Measurements from ENCODE around the gene C14orf119.

The C14orf119 gene

DNA sequence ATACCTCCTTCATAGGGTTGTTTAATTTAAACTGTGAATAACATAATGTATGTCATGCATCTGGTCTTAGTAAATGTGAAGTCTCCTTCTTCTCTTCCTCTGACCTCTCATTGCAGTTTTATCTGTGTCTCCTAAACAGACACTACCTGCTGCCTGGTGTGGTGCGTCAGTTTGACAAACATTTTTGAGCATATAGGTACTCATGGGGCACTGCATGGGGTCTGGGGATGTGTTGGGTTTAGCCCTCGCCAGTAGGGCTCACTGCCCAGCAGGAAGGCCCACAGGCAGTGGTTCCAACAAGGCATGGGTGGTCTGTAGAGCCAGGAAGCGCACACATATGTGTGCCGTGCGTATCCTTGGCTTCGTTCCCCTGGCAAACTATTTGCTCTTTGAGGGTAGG, 26.8 kb downstream of the C14orf119 start:
- Histone ChIP-seq H3K9me3 (ENCODE audit: control insufficient read depth, low read length) (no peaks in the 10 kb centered on the region), H3K4me3 (ENCODE audit: extremely low read depth, insufficient read depth, low read length, poor library complexity, severe bottlenecking) (no peak overlapping the region), H3K36me3 (ENCODE audit: control insufficient read depth, insufficient read depth, low read length) (no peaks in the 10 kb centered on the region), H3K4me1 (ENCODE audit: control insufficient read depth, insufficient read depth, low read length, poor library complexity, severe bottlenecking) (peaks cover 22% of the 10 kb centered on the region), H3K27ac (ENCODE audit: low read depth, low read length, severe bottlenecking) (peak overlapping the region; percentile 89)
- 92 to 98% methylated on average over 5 to 6 of the region's 6 CpGs for WGBS, 2 experiments (ENCODE audit: insufficient coverage in 2 of 2)

DNA sequence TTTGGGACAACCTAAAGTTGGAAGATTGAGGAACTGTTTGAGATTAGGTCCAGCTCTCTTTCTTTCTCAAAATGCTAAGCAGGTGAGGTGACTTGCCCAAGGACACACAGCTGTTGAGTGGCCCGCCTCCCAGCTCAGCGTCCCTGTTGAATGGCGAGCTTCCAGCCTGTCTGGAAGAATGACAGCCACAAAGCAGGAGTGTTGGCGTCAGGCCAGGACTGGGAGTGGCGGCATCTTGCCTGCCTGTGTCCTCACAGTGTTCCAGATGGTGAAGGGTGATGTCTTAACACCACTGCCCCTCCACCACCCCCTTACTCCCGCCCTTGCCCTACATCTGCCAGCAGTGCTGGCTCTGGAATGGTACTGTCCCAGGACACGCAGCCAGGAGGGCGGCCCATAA, 28.1 kb downstream of the C14orf119 start:
- no peaks in the 10 kb centered on the region for H3K9me3 ChIP-seq (ENCODE audit: control insufficient read depth, low read length)
- H3K27ac ChIP-seq (ENCODE audit: low read depth, low read length, severe bottlenecking), result no peak overlapping the region
- H3K4me1 ChIP-seq (ENCODE audit: control insufficient read depth, insufficient read depth, low read length, poor library complexity, severe bottlenecking), result peaks cover 22% of the 10 kb centered on the region
- 86 to 90% methylated on average over 5 to 7 of the region's 8 CpGs for WGBS, 2 experiments (ENCODE audit: insufficient coverage in 2 of 2)
- peaks cover 3% of the 10 kb centered on the region for H3K36me3 ChIP-seq (ENCODE audit: control insufficient read depth, insufficient read depth, low read length)
- no peak overlapping the region for H3K4me3 ChIP-seq (ENCODE audit: extremely low read depth, insufficient read depth, low read length, poor library complexity, severe bottlenecking)

DNA sequence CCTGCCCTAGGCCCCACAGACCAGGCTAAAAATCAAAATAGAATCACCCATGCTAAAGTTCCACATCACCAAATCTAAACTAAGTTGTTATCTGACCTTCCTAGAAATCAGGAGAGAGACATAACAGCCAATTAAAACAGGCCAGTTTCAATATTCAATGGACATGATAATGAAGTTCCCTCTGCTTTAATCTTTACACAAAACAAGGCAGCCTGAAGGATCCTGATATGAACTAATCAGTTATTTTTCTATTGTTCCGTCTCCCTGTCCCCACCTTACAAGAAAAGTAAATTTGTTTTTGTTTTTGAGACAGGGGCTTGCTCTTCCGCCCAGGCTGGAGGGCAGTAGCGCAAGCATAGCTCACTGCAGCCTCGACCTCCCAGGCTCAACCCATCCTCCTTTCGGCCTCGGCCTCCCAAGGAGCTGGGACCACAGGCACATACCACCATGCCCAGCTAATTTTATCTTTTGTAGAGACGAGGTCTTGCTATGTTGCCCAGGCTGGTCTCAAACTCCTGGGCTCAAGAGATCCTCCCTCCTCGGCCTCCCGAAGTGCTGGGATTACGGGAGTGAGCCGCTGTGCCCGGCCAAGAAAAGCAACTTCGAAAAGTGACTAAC, 29.1 kb downstream of the C14orf119 start:
- peaks cover 22% of the 10 kb centered on the region for H3K4me1 ChIP-seq (ENCODE audit: control insufficient read depth, insufficient read depth, low read length, poor library complexity, severe bottlenecking)
- no peaks in the 10 kb centered on the region for H3K9me3 ChIP-seq (ENCODE audit: control insufficient read depth, low read length)
- H3K36me3 ChIP-seq (ENCODE audit: control insufficient read depth, insufficient read depth, low read length), result peaks cover 3% of the 10 kb centered on the region
- no peak overlapping the region for H3K4me3 ChIP-seq (ENCODE audit: extremely low read depth, insufficient read depth, low read length, poor library complexity, severe bottlenecking)
- no peak overlapping the region for H3K27ac ChIP-seq (ENCODE audit: low read depth, low read length, severe bottlenecking)
- WGBS, 2 experiments (ENCODE audit: insufficient coverage in 2 of 2), result 93 to 94% methylated on average over 9 to 12 of the region's 13 CpGs

DNA sequence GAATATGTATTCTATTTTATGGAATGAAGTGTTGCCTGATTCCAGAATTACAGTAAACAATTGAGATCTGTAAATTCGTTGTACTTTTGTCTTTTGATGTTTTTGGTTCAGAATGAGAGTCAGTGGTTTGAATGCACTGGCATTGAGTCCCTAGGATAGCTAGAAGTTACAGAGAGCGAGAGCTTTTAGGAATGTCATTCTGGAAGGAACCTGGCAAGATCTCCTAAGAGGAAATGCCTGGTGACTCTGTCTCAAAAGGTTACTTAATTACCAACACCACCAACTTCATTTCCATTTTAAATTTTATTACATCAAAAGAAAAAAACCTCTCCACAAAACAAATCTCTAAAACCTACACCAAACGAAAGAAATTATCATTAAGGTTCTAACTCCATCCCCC, 29.7 kb downstream of the C14orf119 start:
- Histone ChIP-seq H3K9me3 (ENCODE audit: control insufficient read depth, low read length) (no peaks in the 10 kb centered on the region), H3K27ac (ENCODE audit: low read depth, low read length, severe bottlenecking) (no peak overlapping the region), H3K4me1 (ENCODE audit: control insufficient read depth, insufficient read depth, low read length, poor library complexity, severe bottlenecking) (peaks cover 19% of the 10 kb centered on the region), H3K4me3 (ENCODE audit: extremely low read depth, insufficient read depth, low read length, poor library complexity, severe bottlenecking) (no peak overlapping the region), H3K36me3 (ENCODE audit: control insufficient read depth, insufficient read depth, low read length) (peaks cover 3% of the 10 kb centered on the region)
- WGBS, 2 experiments (ENCODE audit: insufficient coverage in 2 of 2), result 64 to 85% methylated on average over 1 to 3 of the region's 3 CpGs

DNA sequence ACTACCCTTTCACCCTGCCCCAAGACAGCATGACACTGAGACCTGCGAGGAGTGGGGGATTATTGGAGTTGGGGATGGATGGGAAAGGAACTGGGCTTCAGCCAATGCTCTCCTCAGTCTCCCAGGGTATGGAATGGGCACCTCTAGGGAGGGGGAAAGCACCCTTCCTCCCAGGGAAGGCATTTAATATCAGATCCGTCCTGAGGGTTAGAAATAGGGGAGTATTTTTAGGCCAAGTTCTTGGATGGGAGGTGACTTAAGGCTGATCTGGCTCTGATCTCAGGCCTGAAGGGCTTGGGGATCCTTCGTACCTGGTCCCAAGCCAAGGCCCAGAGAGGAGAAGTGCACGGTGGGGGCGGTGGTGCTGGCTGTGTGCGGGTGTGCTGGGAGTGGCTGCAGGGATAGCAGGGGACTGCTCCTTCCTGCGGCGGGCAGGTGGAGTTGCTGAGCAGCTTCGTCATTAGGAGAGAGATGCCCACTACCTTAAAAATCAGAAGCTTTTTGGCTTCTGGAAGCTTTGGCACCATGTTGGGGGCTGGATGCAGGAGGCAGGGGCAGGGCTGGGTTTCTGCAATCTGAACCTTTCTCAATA, 30.7 kb downstream of the C14orf119 start:
- H3K36me3 ChIP-seq (ENCODE audit: control insufficient read depth, insufficient read depth, low read length), result peaks cover 3% of the 10 kb centered on the region
- H3K4me1 ChIP-seq (ENCODE audit: control insufficient read depth, insufficient read depth, low read length, poor library complexity, severe bottlenecking), result peaks cover 12% of the 10 kb centered on the region
- 95% methylated on average over 3 to 6 of the region's 9 CpGs for WGBS, 2 experiments (ENCODE audit: insufficient coverage in 2 of 2)
- H3K4me3 ChIP-seq (ENCODE audit: extremely low read depth, insufficient read depth, low read length, poor library complexity, severe bottlenecking), result no peak overlapping the region
- no peak overlapping the region for H3K27ac ChIP-seq (ENCODE audit: low read depth, low read length, severe bottlenecking)
- no peaks in the 10 kb centered on the region for H3K9me3 ChIP-seq (ENCODE audit: control insufficient read depth, low read length)

DNA sequence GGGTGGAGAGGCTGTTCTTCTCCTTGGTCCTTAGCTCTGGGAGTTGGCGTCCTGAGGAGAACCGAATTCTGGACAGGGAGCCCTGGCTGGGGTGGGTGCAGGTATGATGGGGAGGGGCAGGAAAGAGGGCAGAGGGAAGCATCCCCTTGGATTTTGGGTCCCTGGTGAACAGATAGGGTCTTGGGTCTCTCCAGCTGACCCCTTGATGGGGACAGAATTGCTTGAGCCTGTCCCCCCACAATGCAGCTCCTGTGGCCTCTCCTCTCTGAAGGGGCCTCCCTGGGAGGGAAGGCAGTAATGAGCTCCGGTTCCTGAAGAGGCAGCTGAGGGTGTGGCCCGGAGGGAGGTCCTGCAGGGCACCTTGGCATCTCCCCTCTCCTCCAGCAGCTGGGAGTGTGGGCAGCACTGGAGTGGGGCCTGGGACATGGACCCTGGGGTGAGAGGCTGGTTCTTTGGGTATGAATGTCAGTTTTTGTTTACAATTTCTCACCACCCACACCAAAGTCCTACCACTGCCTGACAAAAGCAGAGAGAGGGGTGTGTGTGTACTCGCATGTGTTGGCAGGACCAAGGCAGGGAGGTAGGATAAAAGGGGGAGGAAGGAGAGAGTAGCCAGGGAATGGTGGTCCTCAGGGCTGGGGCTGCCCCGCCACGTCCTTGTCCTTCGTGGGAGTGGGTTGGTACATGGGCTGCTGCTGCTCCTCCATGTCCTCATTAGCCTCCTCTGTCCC, 31.4 kb downstream of the C14orf119 start:
- peaks cover 5% of the 10 kb centered on the region for H3K4me1 ChIP-seq (ENCODE audit: control insufficient read depth, insufficient read depth, low read length, poor library complexity, severe bottlenecking)
- peaks cover 3% of the 10 kb centered on the region for H3K36me3 ChIP-seq (ENCODE audit: control insufficient read depth, insufficient read depth, low read length)
- WGBS, 2 experiments (ENCODE audit: insufficient coverage in 2 of 2), result 95 to 100% methylated on average over 2 to 3 of the region's 8 CpGs
- no peak overlapping the region for H3K4me3 ChIP-seq (ENCODE audit: extremely low read depth, insufficient read depth, low read length, poor library complexity, severe bottlenecking)
- no peak overlapping the region for H3K27ac ChIP-seq (ENCODE audit: low read depth, low read length, severe bottlenecking)
- no peaks in the 10 kb centered on the region for H3K9me3 ChIP-seq (ENCODE audit: control insufficient read depth, low read length)

DNA sequence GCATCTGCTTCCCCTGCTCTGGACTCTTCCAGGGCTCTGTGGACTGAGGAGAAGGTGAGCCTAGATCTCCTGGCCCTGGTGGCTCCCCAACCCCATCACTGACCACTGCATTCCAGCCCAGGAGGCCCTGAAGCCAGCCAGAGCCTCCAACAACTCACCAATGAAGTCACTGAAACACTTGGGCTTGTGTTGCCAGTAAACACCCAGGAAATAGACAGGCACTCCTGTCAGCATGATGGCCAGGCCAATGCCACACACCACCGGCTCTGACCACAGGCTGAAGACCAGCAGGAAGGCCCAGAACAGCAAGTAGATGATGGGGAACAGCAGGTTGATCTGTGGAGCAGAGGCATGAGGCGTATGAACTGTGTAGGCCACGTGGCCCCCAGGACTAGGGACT, 32.6 kb downstream of the C14orf119 start:
- no peaks in the 10 kb centered on the region for H3K9me3 ChIP-seq (ENCODE audit: control insufficient read depth, low read length)
- H3K4me1 ChIP-seq (ENCODE audit: control insufficient read depth, insufficient read depth, low read length, poor library complexity, severe bottlenecking), result no peaks in the 10 kb centered on the region
- H3K36me3 ChIP-seq (ENCODE audit: control insufficient read depth, insufficient read depth, low read length), result peaks cover 3% of the 10 kb centered on the region
- no peak overlapping the region for H3K4me3 ChIP-seq (ENCODE audit: extremely low read depth, insufficient read depth, low read length, poor library complexity, severe bottlenecking)
- WGBS, 2 experiments (ENCODE audit: insufficient coverage in 2 of 2), result 80 to 100% methylated on average over 1 of the region's 3 CpGs
- no peak overlapping the region for H3K27ac ChIP-seq (ENCODE audit: low read depth, low read length, severe bottlenecking)

DNA sequence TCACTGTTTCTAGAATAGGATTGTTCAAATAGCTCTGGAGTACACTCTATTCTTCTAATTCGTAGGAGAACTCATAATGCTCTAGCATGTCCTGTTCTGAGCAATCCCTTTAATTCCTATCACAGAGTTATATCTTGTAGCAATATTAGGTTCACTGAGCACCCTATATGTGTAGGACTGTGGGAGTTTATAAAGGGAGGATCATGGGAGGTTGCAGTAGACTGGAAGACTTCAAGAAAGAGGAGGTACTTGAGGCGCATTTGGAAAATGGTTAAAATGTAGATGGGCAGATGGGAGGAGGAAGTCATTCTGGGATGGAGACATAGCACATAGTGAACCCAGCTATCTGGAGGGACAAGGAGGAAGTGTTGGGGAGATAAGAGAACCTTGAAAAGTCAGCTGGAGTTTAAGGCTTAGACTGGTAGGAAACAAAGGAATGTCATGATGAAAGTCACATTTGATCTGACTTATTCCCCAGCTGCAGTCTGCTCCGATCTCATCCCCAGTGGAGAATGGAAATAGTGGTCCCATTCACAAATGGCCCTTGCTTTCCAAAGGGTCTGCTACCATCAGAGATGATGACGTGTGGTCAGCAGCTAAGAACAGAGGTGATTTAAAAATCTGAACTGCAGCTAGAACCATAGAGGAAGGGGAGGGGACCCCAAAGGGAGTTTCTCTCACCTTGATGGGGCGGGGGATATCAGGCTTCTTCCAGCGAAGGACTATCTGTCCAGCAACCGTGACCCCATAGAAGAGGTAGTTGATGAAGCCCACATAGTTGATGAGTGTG, 33.9 kb downstream of the C14orf119 start:
- Histone ChIP-seq H3K27ac (ENCODE audit: low read depth, low read length, severe bottlenecking) (no peak overlapping the region), H3K4me3 (ENCODE audit: extremely low read depth, insufficient read depth, low read length, poor library complexity, severe bottlenecking) (no peak overlapping the region), H3K4me1 (ENCODE audit: control insufficient read depth, insufficient read depth, low read length, poor library complexity, severe bottlenecking) (no peaks in the 10 kb centered on the region), H3K9me3 (ENCODE audit: control insufficient read depth, low read length) (no peaks in the 10 kb centered on the region), H3K36me3 (ENCODE audit: control insufficient read depth, insufficient read depth, low read length) (peaks cover 3% of the 10 kb centered on the region)
- 95 to 96% methylated on average over 3 to 6 of the region's 7 CpGs for WGBS, 2 experiments (ENCODE audit: insufficient coverage in 2 of 2)

DNA sequence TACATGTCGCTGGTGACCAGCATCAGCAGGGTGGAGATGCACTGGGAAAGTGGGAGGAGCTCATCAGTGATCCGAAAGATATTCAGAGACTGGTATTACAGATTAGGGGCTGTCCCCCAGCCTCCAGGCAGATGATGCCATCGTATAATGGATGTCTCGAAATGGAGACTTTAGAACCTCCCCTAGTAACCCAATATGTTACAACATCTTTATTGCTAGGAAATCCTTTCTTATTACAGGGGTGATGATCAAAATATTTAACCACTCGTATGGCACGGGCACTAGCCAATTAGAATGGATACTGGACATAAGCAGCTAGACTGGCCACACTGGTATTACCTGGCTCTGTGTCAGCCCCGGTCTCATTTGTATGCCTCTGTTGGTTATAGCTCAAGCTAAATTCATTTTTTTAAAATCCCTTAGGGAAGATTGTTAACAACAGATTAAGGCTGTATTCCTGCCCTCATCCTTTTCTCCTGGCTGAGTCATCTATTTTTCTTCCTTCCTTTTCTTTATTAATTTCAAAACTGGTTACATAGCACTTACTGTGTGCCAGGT, 34.5 kb downstream of the C14orf119 start:
- Histone ChIP-seq H3K4me1 (ENCODE audit: control insufficient read depth, insufficient read depth, low read length, poor library complexity, severe bottlenecking) (no peaks in the 10 kb centered on the region), H3K36me3 (ENCODE audit: control insufficient read depth, insufficient read depth, low read length) (peaks cover 3% of the 10 kb centered on the region), H3K27ac (ENCODE audit: low read depth, low read length, severe bottlenecking) (no peak overlapping the region), H3K4me3 (ENCODE audit: extremely low read depth, insufficient read depth, low read length, poor library complexity, severe bottlenecking) (no peak overlapping the region), H3K9me3 (ENCODE audit: control insufficient read depth, low read length) (no peaks in the 10 kb centered on the region)
- 95% methylated on average over 4 to 5 of the region's 7 CpGs for WGBS, 2 experiments (ENCODE audit: insufficient coverage in 2 of 2)

DNA sequence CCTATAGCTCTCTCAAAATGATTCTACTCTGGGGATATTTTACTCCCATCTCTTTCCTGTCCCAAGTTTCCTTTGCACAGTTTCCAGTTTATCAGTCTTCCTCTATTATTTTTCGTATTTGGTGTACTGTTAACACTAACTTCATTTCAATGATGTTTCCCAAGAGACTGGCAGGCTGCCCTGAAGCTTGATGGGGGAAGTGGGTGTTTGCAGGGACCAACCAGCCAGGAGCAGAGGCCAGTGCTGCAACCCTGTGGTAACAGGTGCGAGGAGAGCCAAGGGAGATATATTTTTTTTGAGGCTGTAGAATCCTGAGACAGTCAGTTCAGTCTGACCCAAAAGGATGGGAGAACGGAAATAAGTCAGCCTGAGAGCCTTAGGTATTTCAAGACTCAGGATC, 35.6 kb downstream of the C14orf119 start:
- H3K27ac ChIP-seq (ENCODE audit: low read depth, low read length, severe bottlenecking), result no peak overlapping the region
- H3K36me3 ChIP-seq (ENCODE audit: control insufficient read depth, insufficient read depth, low read length), result peaks cover 3% of the 10 kb centered on the region
- H3K9me3 ChIP-seq (ENCODE audit: control insufficient read depth, low read length), result no peaks in the 10 kb centered on the region
- H3K4me3 ChIP-seq (ENCODE audit: extremely low read depth, insufficient read depth, low read length, poor library complexity, severe bottlenecking), result no peak overlapping the region
- H3K4me1 ChIP-seq (ENCODE audit: control insufficient read depth, insufficient read depth, low read length, poor library complexity, severe bottlenecking), result no peaks in the 10 kb centered on the region
- 91% methylated on average over 2 of the region's 3 CpGs; no CpG with 5 or more reads in 1 of the 2 experiments for WGBS, 2 experiments (ENCODE audit: insufficient coverage in 2 of 2)

Data from mesodermal cell (in vitro differentiated cells).